Loucy (cell line): ENCODE measurements around the gene PROB1.
"Not testable (repeated sequence)": the region's sequence is repeated elsewhere in the genome, so short reads cannot be mapped to it uniquely, and the experiment has no call there.

Source experiments
- CTCF ChIP-seq: fragments of 200-600 bp; sonication (generic); conservative IDR thresholded peaks from 2 replicates; pipeline ENCODE4 v1.5.1; 2014; ENCODE audit warnings: mild to moderate bottlenecking, antibody characterized with exemption, low read length
- EZH2phosphoT487 ChIP-seq: fragments of 200-600 bp; IDR thresholded peaks from 2 replicates; pipeline ENCODE4 v1.6.1; 2018; ENCODE audit warnings: antibody characterized with exemption, mild to moderate bottlenecking, moderate library complexity, borderline replicate concordance

GRCh38 chr5:139355900-139356299 is 39.0 kb downstream of the PROB1 start:
- TF ChIP-seq CTCF, EZH2phosphoT487: not testable (repeated sequence)
